Activated CD8-positive, alpha-beta T cell treated with anti-CD3 and anti-CD28 coated beads for 36 hours (primary cell): Measurements from ENCODE around the gene CLCN3. TPM values are rescaled to one million over a fixed set of nuclear protein-coding genes. Genes with fewer than 3 reads are reported as not detected.
"Not testable (repeated sequence)": the region's sequence is repeated elsewhere in the genome, so short reads cannot be mapped to it uniquely, and the experiment has no call there.

Experiments
- ATAC-seq: fragments of 200-7000 bp; cut with Tn5 transposase; one replicate; pipeline ENCODE4 v1.10.0; 2021; ENCODE audit warnings: mild to moderate bottlenecking, moderate library complexity
- CTCF ChIA-PET: fragments of 350-600 bp; sonication (Branson Sonifier 250); formaldehyde crosslinking; loops from one replicate; lab custom pipeline; 2021; ENCODE audit warnings: antibody characterized with exemption; lab: Charles Lee
- POLR2A ChIA-PET: fragments of 350-600 bp; sonication (Branson Sonifier 250); formaldehyde crosslinking; loops from one replicate; lab custom pipeline; 2021; ENCODE audit warnings: antibody characterized with exemption; lab: Charles Lee
- DNase-seq: peaks from one replicate; pipeline ENCODE4 v3.0.0-alpha.2; 2020
- H3K27ac Mint-ChIP-seq: one replicate; pipeline ENCODE4 v1.8.0; 2021; ENCODE audit warnings: mild to moderate bottlenecking, mixed read lengths
- H3K27me3 Mint-ChIP-seq: one replicate; pipeline ENCODE4 v1.8.0; 2021; ENCODE audit warnings: mixed read lengths
- H3K36me3 Mint-ChIP-seq: one replicate; pipeline ENCODE4 v1.8.0; 2021; ENCODE audit warnings: low read depth, mixed read lengths
- H3K4me1 Mint-ChIP-seq: one replicate; pipeline ENCODE4 v1.8.0; 2021; ENCODE audit warnings: low read depth, mixed read lengths
- H3K4me3 Mint-ChIP-seq: one replicate; pipeline ENCODE4 v1.8.0; 2021; ENCODE audit warnings: mild to moderate bottlenecking, moderate library complexity, mixed read lengths
- H3K9me3 Mint-ChIP-seq: one replicate; pipeline ENCODE4 v1.8.0; 2021; ENCODE audit warnings: mixed read lengths
- CTCF ChIP-seq: fragments of 200-600 bp; IDR thresholded peaks from one replicate; pipeline ENCODE4 v1.8.0; 2022; ENCODE audit warnings: antibody characterized with exemption, mild to moderate bottlenecking
- intact Hi-C: fragments of 100-400 bp; cut with micrococcal nuclease; formaldehyde crosslinking; loops from one replicate; pipeline ENCODE4 v1.10.0; 2022
- total RNA-seq, 2 experiments: library from RNA; stranded (reverse); gene quantifications; one replicate each; pipeline ENCODE4 v1.2.3, GENCODE V29; 2021

Gene CLCN3
- total RNA-seq, 2 experiments from 2014 or later, result 18.5 to 21.6 TPM

- peak; percentile 11 for ATAC-seq
- intact Hi-C loops, result no loop called here
Measured at GRCh38 chr4:169621731-169622492, 1.5 kb downstream of the CLCN3 start.

GRCh38 chr4:169622566-169622965 is 2.2 kb downstream of the CLCN3 start:
- ATAC-seq (no peak), DNase-seq (no peak)
- ChIA-PET CTCF (no interaction called here), POLR2A (interaction anchor here (1.7 kb wide), 1 partner anchor 37 kb away, joined by 6 read pairs; no protein-coding TSS in a partner anchor)
- H3K4me1 Mint-ChIP-seq, result peaks cover 54% of the 10 kb centered on the region
- H3K36me3 Mint-ChIP-seq, result peaks cover 2% of the 10 kb centered on the region
- H3K27ac Mint-ChIP-seq, result peak overlapping the region; percentile 100
- TF ChIP-seq CTCF, result no peak
- peak overlapping the region; percentile 99 for H3K4me3 Mint-ChIP-seq
- no peaks in the 10 kb centered on the region for H3K9me3 Mint-ChIP-seq
- intact Hi-C loops, result no loop called here
- H3K27me3 Mint-ChIP-seq, result no peaks in the 10 kb centered on the region

More at GRCh38 chr4:169621731-169622492, 1.5 kb downstream of the CLCN3 start:
- H3K4me3 Mint-ChIP-seq, result peak overlapping the region; percentile 99
- peak overlapping the region; percentile 100 for H3K27ac Mint-ChIP-seq
- H3K9me3 Mint-ChIP-seq, result no peaks in the 10 kb centered on the region
- H3K4me1 Mint-ChIP-seq, result peaks cover 55% of the 10 kb centered on the region
- peak; percentile 43 for DNase-seq
- H3K36me3 Mint-ChIP-seq, result peaks cover 2% of the 10 kb centered on the region
- ChIA-PET CTCF (interaction anchor here (1.4 to 4.2 kb wide), 3 partner anchors 9 to 39 kb away, joined by 4 to 31 read pairs (median 7); partner anchors contain the start of gene NEK1), POLR2A (interaction anchor here (1.7 kb wide), 1 partner anchor 38 kb away, joined by 6 read pairs; no protein-coding TSS in a partner anchor)
- no peak for TF ChIP-seq CTCF
- H3K27me3 Mint-ChIP-seq, result no peaks in the 10 kb centered on the region

- H3K9me3 Mint-ChIP-seq, POLR2A ChIA-PET, intact Hi-C loops, H3K36me3 Mint-ChIP-seq, H3K27ac Mint-ChIP-seq, H3K27me3 Mint-ChIP-seq, ATAC-seq, DNase-seq, H3K4me3 Mint-ChIP-seq: not testable (repeated sequence)
- CTCF ChIA-PET, result interaction anchor here (1.0 kb wide), 1 partner anchor 11 kb away, joined by 3 read pairs; the partner anchor contains the start of gene NEK1
- peaks cover 50% of the 10 kb centered on the region for H3K4me1 Mint-ChIP-seq
Measured at GRCh38 chr4:169624012-169624411, 3.6 kb downstream of the CLCN3 start.

- TF ChIP-seq CTCF, result no peak
- Mint-ChIP-seq H3K9me3 (no peaks in the 10 kb centered on the region), H3K27ac (peak overlapping the region; percentile 71), H3K27me3 (no peaks in the 10 kb centered on the region), H3K36me3 (peaks cover 4% of the 10 kb centered on the region), H3K4me1 (peaks cover 52% of the 10 kb centered on the region), H3K4me3 (no peak overlapping the region)
- ChIA-PET CTCF (interaction anchor here (0.9 kb wide), 1 partner anchor 34 kb away, joined by 3 read pairs; no protein-coding TSS in a partner anchor), POLR2A (no interaction called here)
- no peak for DNase-seq
- no peak for ATAC-seq
- intact Hi-C loops, result no loop called here
Measured at GRCh38 chr4:169625886-169626285, 5.5 kb downstream of the CLCN3 start.

- CTCF ChIA-PET, result interaction anchor here (0.9 to 1.3 kb wide), 2 partner anchors 14 to 33 kb away, joined by 3 to 8 read pairs; partner anchors contain the start of gene NEK1
- Mint-ChIP-seq H3K4me1 (peaks cover 55% of the 10 kb centered on the region), H3K27me3 (no peaks in the 10 kb centered on the region), H3K9me3 (no peaks in the 10 kb centered on the region), H3K36me3 (peaks cover 10% of the 10 kb centered on the region), H3K4me3 (no peak overlapping the region), H3K27ac (peak overlapping the region; percentile 79)
- no peak for TF ChIP-seq CTCF
- intact Hi-C loops, result no loop called here
- DNase-seq (no peak), ATAC-seq (peak; percentile 74)
- POLR2A ChIA-PET, result no interaction called here
Measured at GRCh38 chr4:169626331-169627282, 6.2 kb downstream of the CLCN3 start.
